ENCODE measurements around the gene GNL1. TPM values are rescaled to one million over a fixed set of nuclear protein-coding genes. Genes with fewer than 3 reads are reported as not detected.
"Not testable (repeated sequence)": the region's sequence is repeated elsewhere in the genome, so short reads cannot be mapped to it uniquely, and the experiment has no call there.

The GNL1 gene
- total and polyA plus RNA-seq, 4 donors, result 10.1 to 18.2 (median 13.2) TPM

DNA sequence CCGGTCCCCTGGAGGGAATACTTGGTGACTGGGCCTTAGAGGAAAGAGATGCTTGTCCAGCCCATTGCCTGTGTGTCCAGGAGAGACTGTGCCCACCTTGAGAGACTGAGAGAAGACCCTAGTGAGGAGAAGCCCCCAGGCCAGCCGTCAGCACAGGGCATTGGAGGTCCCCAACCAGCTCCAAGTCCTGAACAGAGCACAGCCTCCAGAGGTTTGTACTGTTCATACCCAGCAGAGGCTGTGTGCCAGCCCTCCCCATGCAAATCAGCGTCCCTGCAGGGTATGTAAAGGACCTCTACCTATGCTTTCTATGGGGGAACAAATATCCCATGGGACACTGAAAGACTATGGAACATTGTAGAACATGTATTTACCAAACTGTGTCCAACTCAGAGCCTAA, 58.6 kb downstream of the GNL1 start:
- H3K4me3 ChIP-seq (ENCODE audit: low read depth in 1 of 3, low read length in 3 of 3), result no peak overlapping the region
- peaks cover 0 to 13% (median 4%) of the 10 kb centered on the region in 4 donors for H3K36me3 ChIP-seq (ENCODE audit: control insufficient read depth in 4 of 4, insufficient read depth in 3 of 4, low read depth in 1 of 4, low read length in 3 of 4)
- TF ChIP-seq HNF4A (conservative IDR thresholded peaks at IDR 0.05) (no peak), EGR1 (IDR thresholded peaks at IDR 0.05; ENCODE audit: low read depth in 2 of 2) (no peak), NR2F2 (IDR thresholded peaks at IDR 0.05) (no peak), FOXA2 (IDR thresholded peaks at IDR 0.05) (no peak), GABPA (IDR thresholded peaks at IDR 0.05 in 1 of 2, conservative IDR thresholded peaks at IDR 0.05 in 1 of 2) (no peak), RXRA (IDR thresholded peaks at IDR 0.05) (no peak), FOXA1 (IDR thresholded peaks at IDR 0.05) (no peak)
- TF ChIP-seq, protein P1, sequence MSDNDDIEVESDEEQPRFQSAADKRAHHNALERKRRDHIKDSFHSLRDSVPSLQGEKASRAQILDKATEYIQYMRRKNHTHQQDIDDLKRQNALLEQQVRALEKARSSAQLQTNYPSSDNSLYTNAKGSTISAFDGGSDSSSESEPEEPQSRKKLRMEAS (IDR thresholded peaks at IDR 0.05), result no peak
- TF ChIP-seq, protein P2, sequence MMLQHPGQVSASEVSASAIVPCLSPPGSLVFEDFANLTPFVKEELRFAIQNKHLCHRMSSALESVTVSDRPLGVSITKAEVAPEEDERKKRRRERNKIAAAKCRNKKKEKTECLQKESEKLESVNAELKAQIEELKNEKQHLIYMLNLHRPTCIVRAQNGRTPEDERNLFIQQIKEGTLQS (IDR thresholded peaks at IDR 0.05), result no peak
- TF ChIP-seq, protein P3, sequence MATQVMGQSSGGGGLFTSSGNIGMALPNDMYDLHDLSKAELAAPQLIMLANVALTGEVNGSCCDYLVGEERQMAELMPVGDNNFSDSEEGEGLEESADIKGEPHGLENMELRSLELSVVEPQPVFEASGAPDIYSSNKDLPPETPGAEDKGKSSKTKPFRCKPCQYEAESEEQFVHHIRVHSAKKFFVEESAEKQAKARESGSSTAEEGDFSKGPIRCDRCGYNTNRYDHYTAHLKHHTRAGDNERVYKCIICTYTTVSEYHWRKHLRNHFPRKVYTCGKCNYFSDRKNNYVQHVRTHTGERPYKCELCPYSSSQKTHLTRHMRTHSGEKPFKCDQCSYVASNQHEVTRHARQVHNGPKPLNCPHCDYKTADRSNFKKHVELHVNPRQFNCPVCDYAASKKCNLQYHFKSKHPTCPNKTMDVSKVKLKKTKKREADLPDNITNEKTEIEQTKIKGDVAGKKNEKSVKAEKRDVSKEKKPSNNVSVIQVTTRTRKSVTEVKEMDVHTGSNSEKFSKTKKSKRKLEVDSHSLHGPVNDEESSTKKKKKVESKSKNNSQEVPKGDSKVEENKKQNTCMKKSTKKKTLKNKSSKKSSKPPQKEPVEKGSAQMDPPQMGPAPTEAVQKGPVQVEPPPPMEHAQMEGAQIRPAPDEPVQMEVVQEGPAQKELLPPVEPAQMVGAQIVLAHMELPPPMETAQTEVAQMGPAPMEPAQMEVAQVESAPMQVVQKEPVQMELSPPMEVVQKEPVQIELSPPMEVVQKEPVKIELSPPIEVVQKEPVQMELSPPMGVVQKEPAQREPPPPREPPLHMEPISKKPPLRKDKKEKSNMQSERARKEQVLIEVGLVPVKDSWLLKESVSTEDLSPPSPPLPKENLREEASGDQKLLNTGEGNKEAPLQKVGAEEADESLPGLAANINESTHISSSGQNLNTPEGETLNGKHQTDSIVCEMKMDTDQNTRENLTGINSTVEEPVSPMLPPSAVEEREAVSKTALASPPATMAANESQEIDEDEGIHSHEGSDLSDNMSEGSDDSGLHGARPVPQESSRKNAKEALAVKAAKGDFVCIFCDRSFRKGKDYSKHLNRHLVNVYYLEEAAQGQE (IDR thresholded peaks at IDR 0.05), result no peak
- H3K27me3 ChIP-seq (ENCODE audit: control insufficient read depth in 4 of 4, insufficient read depth in 4 of 4, low read length in 3 of 4), result no peaks in the 10 kb centered on the region
- H3K9ac ChIP-seq (ENCODE audit: low read depth in 1 of 2, low read length in 2 of 2), result no peak overlapping the region
- peaks cover 0 to 2% (median 0%) of the 10 kb centered on the region in 4 donors for H3K4me1 ChIP-seq (ENCODE audit: control insufficient read depth in 4 of 4, insufficient read depth in 4 of 4, low read length in 3 of 4)
- H3K27ac ChIP-seq (ENCODE audit: low read depth in 1 of 2, low read length in 2 of 2), result no peak overlapping the region
- WGBS, result 92% methylated on average over 3 of the region's 3 CpGs
- no peak for DNase-seq (ENCODE audit: low spot score)
- no peaks in the 10 kb centered on the region for H3K9me3 ChIP-seq (ENCODE audit: control insufficient read depth in 4 of 4, low read length in 3 of 4)

DNA sequence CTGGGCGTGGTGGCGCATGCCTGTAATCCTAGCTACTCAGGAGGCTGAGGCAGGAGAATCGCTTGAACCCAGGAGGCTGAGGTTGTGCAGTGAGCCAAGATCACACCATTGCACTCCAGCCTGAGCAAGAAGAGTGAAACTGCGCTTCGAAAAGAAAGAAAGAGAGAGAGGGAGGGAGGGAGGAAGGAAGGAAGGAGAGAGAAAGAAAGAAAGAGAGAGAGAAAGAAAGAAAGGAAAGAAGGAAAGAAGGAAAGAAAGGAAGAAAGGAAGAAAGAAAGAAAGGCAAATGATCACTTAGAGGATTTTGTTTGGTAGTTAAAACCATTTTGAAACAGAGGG, 59.1 kb downstream of the GNL1 start:
- not testable (repeated sequence) for H3K9me3 ChIP-seq (ENCODE audit: control insufficient read depth in 4 of 4, low read length in 3 of 4); DNase-seq (ENCODE audit: low spot score); H3K27me3 ChIP-seq (ENCODE audit: control insufficient read depth in 4 of 4, insufficient read depth in 4 of 4, low read length in 3 of 4); H3K9ac ChIP-seq (ENCODE audit: low read depth in 1 of 2, low read length in 2 of 2); H3K4me1 ChIP-seq (ENCODE audit: control insufficient read depth in 4 of 4, insufficient read depth in 4 of 4, low read length in 3 of 4); H3K4me3 ChIP-seq (ENCODE audit: low read depth in 1 of 3, low read length in 3 of 3)
- Histone ChIP-seq H3K27ac (ENCODE audit: low read depth in 1 of 2, low read length in 2 of 2) (peak overlapping the region in 1 of 2 donors; percentile 32), H3K36me3 (ENCODE audit: control insufficient read depth in 4 of 4, insufficient read depth in 3 of 4, low read depth in 1 of 4, low read length in 3 of 4) (peaks cover 0 to 18% (median 6%) of the 10 kb centered on the region in 4 donors)
- WGBS, result 95% methylated on average over 5 of the region's 5 CpGs

DNA sequence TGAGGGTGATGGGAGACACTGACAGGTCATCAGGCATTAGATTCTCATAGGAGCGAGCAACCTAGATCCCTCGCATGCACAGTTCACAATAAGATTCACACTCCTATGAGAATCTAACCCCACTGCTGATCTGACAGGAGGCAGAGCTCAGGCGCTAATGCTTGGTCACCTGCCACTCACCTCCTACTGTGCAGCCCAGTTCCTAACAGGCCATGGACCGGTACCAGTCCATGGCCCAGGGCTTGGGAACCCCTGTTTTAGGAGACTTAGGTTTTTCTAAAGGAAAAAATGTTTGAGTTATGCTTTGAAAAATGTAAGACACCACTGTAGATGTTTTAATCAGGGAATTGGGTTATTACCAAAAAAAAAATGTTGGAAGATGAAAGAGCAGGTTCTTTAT, 60.3 kb downstream of the GNL1 start:
- no peaks in the 10 kb centered on the region for H3K9me3 ChIP-seq (ENCODE audit: control insufficient read depth in 4 of 4, low read length in 3 of 4)
- no peak overlapping the region for H3K9ac ChIP-seq (ENCODE audit: low read depth in 1 of 2, low read length in 2 of 2)
- H3K36me3 ChIP-seq (ENCODE audit: control insufficient read depth in 4 of 4, insufficient read depth in 3 of 4, low read depth in 1 of 4, low read length in 3 of 4), result peaks cover 0 to 29% (median 14%) of the 10 kb centered on the region in 4 donors
- peak overlapping the region; percentile 37 to 42 for H3K27ac ChIP-seq (ENCODE audit: low read depth in 1 of 2, low read length in 2 of 2)
- H3K4me3 ChIP-seq (ENCODE audit: low read depth in 1 of 3, low read length in 3 of 3), result no peak overlapping the region
- peaks cover 0 to 3% (median 2%) of the 10 kb centered on the region in 4 donors for H3K4me1 ChIP-seq (ENCODE audit: control insufficient read depth in 4 of 4, insufficient read depth in 4 of 4, low read length in 3 of 4)
- TF ChIP-seq RXRA (IDR thresholded peaks at IDR 0.05) (no peak), HNF4G (IDR thresholded peaks at IDR 0.05) (no peak), RAD21 (IDR thresholded peaks at IDR 0.05) (no peak), FOXA1 (IDR thresholded peaks at IDR 0.05) (no peak)
- TF ChIP-seq, protein P3 (IDR thresholded peaks at IDR 0.05), result no peak
- TF ChIP-seq, protein P2 (IDR thresholded peaks at IDR 0.05), result no peak
- H3K27me3 ChIP-seq (ENCODE audit: control insufficient read depth in 4 of 4, insufficient read depth in 4 of 4, low read length in 3 of 4), result no peaks in the 10 kb centered on the region
- DNase-seq (ENCODE audit: low spot score), result no peak
- WGBS, result 94% methylated on average over 4 of the region's 4 CpGs

DNA sequence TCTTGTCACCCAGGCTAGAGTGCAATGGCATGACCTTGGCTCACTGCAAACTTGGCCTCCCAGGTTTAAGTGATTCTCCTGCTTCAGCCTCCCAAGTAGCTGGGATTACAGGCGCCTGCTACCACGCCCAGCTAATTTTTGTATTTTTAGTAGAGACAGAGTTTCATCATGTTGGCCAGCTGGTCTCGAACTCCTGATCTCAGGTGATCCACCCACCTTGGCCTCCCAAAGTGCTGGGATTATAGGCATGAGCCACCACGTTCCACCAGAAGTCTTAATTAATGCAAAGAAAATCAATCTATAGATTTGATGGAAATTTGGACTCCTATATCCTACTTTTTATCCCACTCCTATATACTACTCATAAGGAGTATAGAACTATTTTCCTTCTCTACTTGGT, 61.2 kb downstream of the GNL1 start:
- WGBS, result 88% methylated on average over 4 of the region's 4 CpGs
- H3K9me3 ChIP-seq (ENCODE audit: control insufficient read depth in 4 of 4, low read length in 3 of 4); DNase-seq (ENCODE audit: low spot score); H3K27ac ChIP-seq (ENCODE audit: low read depth in 1 of 2, low read length in 2 of 2); H3K27me3 ChIP-seq (ENCODE audit: control insufficient read depth in 4 of 4, insufficient read depth in 4 of 4, low read length in 3 of 4); H3K4me3 ChIP-seq (ENCODE audit: low read depth in 1 of 3, low read length in 3 of 3); H3K9ac ChIP-seq (ENCODE audit: low read depth in 1 of 2, low read length in 2 of 2): not testable (repeated sequence)
- Histone ChIP-seq H3K36me3 (ENCODE audit: control insufficient read depth in 4 of 4, insufficient read depth in 3 of 4, low read depth in 1 of 4, low read length in 3 of 4) (peaks cover 0 to 37% (median 22%) of the 10 kb centered on the region in 4 donors), H3K4me1 (ENCODE audit: control insufficient read depth in 4 of 4, insufficient read depth in 4 of 4, low read length in 3 of 4) (peaks cover 2 to 11% (median 8%) of the 10 kb centered on the region in 4 donors)
